HG03060 (cell line): Measurements from ENCODE around the gene BDP1.
"Not testable (repeated sequence)": the region's sequence is repeated elsewhere in the genome, so short reads cannot be mapped to it uniquely, and the experiment has no call there.

ENCODE experiments used
- ATAC-seq: cut with Tn5 transposase; IDR thresholded peaks from one replicate; pipeline ENCODE4 v1.9.1; 2021; ENCODE audit warnings: low read depth, moderate number of reproducible peaks; ENCODE audit not compliant: unreplicated experiment

Gene BDP1

GRCh38 chr5:71456362-71456743 is 902 bp downstream of the BDP1 start:
- ATAC-seq = no peak

GRCh38 chr5:71457106-71457505 is 1.7 kb downstream of the BDP1 start:
- no peak for ATAC-seq

- ATAC-seq = no peak
Measured at GRCh38 chr5:71460693-71461092, 5.2 kb downstream of the BDP1 start.

- no peak for ATAC-seq
Measured at GRCh38 chr5:71461360-71461759, 5.9 kb downstream of the BDP1 start.

GRCh38 chr5:71471193-71471592 is 15.7 kb downstream of the BDP1 start:
- no peak for ATAC-seq

- ATAC-seq = no peak
Measured at GRCh38 chr5:71475788-71476384, 20.4 kb downstream of the BDP1 start.

GRCh38 chr5:71481441-71481840 is 26.0 kb downstream of the BDP1 start:
- no peak for ATAC-seq

- ATAC-seq = no peak
Measured at GRCh38 chr5:71482132-71482531, 26.7 kb downstream of the BDP1 start.

- ATAC-seq = no peak
Measured at GRCh38 chr5:71483355-71483754, 27.9 kb downstream of the BDP1 start.

- no peak for ATAC-seq
Measured at GRCh38 chr5:71492817-71493615, 37.6 kb downstream of the BDP1 start.

- ATAC-seq = not testable (repeated sequence)
Measured at GRCh38 chr5:71494202-71494601, 38.8 kb downstream of the BDP1 start.

- ATAC-seq = not testable (repeated sequence)
Measured at GRCh38 chr5:71498756-71499155, 43.3 kb downstream of the BDP1 start.

GRCh38 chr5:71503536-71503935 is 48.1 kb downstream of the BDP1 start:
- ATAC-seq = no peak

- no peak for ATAC-seq
Measured at GRCh38 chr5:71522151-71522550, 66.7 kb downstream of the BDP1 start.

- not testable (repeated sequence) for ATAC-seq
Measured at GRCh38 chr5:71525611-71526010, 70.2 kb downstream of the BDP1 start.

GRCh38 chr5:71528206-71528605 is 72.8 kb downstream of the BDP1 start:
- ATAC-seq = no peak

GRCh38 chr5:71529682-71530081 is 74.2 kb downstream of the BDP1 start:
- ATAC-seq = no peak

- ATAC-seq = no peak
Measured at GRCh38 chr5:71533142-71533541, 77.7 kb downstream of the BDP1 start.

GRCh38 chr5:71533615-71534014 is 78.2 kb downstream of the BDP1 start:
- no peak for ATAC-seq

- ATAC-seq = no peak
Measured at GRCh38 chr5:71537687-71538086, 82.2 kb downstream of the BDP1 start.

GRCh38 chr5:71550885-71551284 is 95.4 kb downstream of the BDP1 start:
- not testable (repeated sequence) for ATAC-seq

- ATAC-seq = not testable (repeated sequence)
Measured at GRCh38 chr5:71551582-71551981, 96.1 kb downstream of the BDP1 start.
